HL-60/S4 treated with phorbol 12-myristate 13-acetate at 8.2 ng/mL for 4 days and 3 days (cell line): ENCODE results near the gene TBC1D2B.
"Not testable (repeated sequence)": the region's sequence is repeated elsewhere in the genome, so short reads cannot be mapped to it uniquely, and the experiment has no call there.

Experiments
- in situ Hi-C: fragments of 300-500 bp; cut with MboI; formaldehyde crosslinking; loops from 2 replicates; pipeline ENCODE4 v1.15.0; 2022; ENCODE audit warnings: low sequenced_read_pairs

Gene TBC1D2B

GRCh38 chr15:77980098-77980497 lies 97.4 kb downstream of the TBC1D2B start:
- in situ Hi-C loops = no loop called here

DNA sequence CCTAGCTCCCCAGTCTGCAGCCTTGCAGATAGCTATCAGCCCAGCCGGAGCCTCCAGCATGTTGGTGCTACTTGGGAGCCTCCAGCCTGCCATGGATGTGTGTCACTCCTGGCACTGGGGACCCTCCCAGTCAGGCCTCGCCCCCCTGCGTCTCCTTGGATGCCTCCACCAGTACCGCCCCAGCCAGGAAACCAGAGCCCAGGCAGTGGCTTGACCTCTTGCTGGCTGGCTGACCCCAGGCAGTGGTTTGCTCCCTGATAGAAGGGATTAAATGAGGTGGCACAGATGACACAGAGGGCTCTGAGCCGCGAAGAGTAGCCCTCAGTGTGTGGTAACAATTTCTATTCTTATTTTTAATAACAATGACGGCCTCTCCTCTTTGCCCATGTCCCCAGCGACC lies 98.4 kb downstream of the TBC1D2B start:
- in situ Hi-C loops = not testable (repeated sequence)

DNA sequence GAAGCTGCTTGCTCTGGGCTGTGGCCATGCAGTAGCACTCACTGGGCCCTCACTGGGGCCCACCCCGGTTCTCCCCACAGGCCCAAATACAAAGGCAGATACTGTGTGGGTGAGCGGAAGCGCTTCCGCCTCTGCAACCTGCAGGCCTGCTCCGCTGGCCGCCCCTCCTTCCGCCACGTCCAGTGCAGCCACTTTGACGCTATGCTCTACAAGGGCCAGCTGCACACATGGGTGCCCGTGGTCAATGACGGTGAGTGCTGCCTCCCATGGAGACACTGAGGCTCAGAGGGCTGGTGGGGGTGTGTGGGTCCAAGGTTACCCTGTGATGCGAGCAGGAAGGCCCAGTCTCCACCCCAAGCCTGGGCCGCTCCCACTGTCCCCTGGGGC lies 98.8 kb downstream of the TBC1D2B start:
- in situ Hi-C loops = not testable (repeated sequence)

DNA sequence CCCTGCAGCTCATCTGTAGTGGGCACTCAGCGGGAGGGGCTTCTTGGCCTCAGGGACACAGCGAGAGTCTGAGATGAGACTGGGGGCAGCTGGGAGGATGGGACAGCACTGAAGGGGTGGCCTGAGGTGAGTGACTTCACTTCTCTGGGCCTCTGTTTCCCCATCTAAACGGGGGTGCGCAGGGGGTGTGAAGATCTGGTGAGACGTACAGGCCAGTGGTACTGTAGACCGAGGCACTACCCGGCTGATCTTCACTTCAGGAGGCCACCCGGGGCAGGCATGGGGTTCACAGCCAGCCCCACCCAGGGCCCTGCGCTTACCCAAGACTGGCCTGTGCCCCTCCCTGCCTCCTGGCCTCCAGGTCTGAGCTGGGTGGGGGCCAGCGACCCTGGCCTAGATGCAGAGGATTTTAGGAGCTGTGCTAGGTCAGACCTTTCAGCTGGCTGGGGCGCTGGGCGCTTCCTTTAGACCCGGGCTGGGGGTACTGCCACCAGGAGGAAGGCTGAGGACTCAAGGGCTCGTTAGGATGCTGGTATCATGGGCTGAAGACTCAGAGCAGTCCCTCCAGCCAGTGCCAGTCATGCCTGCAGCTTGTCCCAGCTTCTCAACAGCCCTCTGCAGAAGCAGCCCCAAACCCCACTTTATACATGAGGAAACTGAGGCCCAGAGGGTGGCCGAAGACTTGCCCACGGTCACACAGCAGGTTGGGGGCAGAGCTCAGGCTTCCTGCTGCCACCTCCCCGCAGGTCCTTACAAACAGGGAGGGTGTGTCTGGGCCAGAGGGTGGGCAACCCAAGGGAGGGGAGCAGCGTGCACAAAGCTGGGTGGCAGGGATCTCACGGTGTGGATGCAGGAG lies 99.4 kb downstream of the TBC1D2B start:
- in situ Hi-C loops = not testable (repeated sequence)

- in situ Hi-C loops = not testable (repeated sequence)
Measured at GRCh38 chr15:77976760-77977525, 100.6 kb downstream of the TBC1D2B start.

- in situ Hi-C loops = not testable (repeated sequence)
Measured at GRCh38 chr15:77976095-77976450, 101.4 kb downstream of the TBC1D2B start.

DNA sequence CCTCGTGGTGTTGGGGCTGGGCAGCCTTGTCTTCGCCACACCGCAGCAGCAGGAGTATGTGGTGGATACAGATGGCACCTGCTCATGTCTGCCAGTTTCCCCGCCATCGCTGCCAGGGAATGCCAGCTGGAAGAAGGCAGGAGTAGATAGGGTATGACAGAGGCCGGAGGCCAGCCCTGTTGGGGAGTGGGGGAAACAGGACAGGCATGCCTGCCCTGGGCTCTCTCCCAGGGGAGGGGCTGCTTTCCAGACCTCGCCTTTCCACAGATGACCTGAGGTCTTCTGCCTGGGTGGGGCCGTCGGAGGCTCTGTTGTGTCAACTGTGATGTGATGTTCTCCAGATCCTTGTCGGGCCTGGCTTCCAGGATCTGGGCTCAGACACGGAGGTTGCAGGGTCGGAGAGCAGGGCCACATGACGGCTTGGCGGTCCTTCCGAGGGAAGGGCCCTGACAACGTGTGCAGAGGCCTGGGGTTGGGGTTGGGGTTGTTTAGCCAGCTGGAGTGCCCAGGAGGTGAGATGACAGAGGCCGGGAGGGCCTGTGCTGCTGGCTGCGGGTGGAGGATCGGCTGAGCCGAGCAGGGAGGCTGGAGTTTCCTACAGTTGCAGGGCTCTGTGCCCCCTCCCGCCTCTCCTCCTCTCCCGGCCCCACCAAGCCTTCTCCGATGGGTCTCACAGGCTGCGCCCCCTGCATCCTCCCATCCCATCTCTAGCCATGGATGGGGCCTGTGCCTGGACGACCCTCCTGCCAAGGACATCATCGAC lies 102.0 kb downstream of the TBC1D2B start:
- in situ Hi-C loops = no loop called here

- in situ Hi-C loops = loop anchor here (25.0 kb wide), 1 partner anchor 263 kb away; the partner anchor contains the start of gene ACSBG1
Measured at GRCh38 chr15:77974416-77975331, 102.8 kb downstream of the TBC1D2B start.

- in situ Hi-C loops = loop anchor here (25.0 kb wide), 1 partner anchor 263 kb away; the partner anchor contains the start of gene ACSBG1
Measured at GRCh38 chr15:77974098-77974414, 103.5 kb downstream of the TBC1D2B start.

DNA sequence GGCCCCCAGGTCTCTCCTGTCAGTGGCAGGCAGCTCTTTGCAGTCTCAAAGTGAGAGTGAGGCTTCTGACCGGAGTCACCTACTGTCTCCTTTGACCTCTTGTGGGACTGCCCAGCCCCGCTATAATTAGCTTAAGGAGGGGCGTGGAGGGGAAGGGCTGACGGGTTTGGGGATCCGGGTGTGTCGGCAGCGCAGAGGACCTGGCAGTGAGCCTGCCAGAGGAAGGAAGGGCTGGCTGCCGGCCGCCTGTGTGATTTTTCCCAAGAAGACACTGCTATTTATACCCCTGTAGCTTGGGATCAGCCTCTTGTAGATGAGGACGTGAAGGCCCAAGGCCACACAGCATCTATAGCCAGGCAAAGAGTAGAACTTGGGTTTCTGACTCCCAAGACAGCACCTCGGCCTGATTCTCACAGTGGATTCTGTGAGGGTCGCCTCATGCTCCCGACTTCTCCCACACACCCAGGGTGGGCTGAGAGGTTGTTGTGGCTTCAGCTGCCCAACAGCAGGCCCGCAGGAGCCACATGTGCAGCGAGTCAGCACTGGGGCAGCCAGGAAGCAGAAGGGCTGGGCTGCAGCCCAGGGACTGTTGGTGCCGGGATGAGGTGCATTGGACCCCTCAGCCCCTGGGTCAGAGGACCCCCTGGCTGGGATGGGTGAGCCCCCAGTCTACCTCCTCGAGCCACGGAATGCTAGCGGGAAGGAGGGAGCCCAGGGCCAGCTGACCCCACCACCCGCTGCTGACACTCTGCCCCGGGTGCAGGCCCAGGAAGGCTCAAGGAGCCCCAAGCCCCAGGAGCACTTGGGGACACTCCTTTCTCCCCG lies 104.0 kb downstream of the TBC1D2B start:
- in situ Hi-C loops = loop anchor here (25.0 kb wide), 1 partner anchor 264 kb away; the partner anchor contains the start of gene ACSBG1

DNA sequence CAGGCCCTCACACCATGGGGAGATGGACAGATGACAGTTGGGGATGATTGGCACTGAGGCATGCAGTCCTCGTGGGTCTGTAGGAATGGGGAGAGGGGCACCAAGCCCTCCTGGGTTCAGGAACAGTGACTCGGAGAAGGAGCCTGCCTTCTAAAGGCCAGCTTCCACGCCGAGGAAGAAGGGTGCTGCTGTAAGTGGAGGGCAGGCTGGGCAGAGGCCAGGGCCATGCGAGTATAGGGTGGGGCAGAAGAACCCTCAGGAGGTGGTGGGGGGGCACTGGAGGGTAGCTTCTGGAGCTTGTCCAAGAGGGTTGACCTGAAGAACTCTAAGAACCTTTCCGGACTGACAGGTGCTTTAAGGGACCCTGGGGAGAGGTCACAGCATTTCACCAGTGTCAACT lies 104.8 kb downstream of the TBC1D2B start:
- in situ Hi-C loops = loop anchor here (25.0 kb wide), 1 partner anchor 265 kb away; the partner anchor contains the start of gene ACSBG1

DNA sequence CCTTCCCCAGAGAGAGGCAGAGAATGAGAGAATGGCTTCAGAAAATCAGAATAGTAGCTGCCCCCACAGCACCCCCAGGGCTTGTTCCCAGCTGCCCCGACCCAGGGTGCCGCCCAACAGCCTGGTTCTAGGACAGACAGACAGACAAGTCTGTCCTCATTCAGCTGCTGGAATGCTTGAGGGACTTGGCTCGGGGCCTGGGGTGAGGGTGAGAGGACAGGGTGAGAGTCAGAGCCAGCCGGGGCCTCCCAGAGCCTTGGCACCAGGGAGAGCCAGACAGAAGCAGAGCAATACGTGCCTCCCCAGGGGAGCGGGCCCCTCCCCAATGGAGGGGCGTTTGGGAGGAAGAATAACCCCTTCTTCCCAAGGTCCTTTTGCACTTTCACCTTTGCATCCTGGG lies 105.6 kb downstream of the TBC1D2B start:
- in situ Hi-C loops = loop anchor here (25.0 kb wide), 1 partner anchor 265 kb away; the partner anchor contains the start of gene ACSBG1

GRCh38 chr15:77970813-77971360 lies 106.6 kb downstream of the TBC1D2B start:
- in situ Hi-C loops = loop anchor here (25.0 kb wide), 1 partner anchor 266 kb away; the partner anchor contains the start of gene ACSBG1

DNA sequence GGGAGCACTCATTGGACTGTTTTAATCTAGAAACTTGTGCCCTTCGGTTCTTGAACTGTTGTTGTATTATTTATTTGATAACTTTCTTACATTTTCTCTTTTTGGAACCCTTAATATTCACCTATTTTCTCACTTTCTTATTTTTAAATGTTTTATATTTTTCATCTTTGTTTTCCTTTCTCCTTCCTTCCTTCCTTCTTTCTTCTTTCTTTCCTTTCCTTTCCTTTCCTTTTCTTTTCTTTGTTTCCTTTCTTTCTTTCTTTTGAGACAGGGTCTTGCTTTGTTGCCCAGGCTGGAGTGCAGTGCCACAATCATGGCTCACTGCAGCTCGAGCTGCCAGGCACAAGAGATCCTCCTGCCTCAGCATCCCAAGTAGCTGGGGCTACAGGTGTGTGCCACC lies 108.5 kb downstream of the TBC1D2B start:
- in situ Hi-C loops = loop anchor here (25.0 kb wide), 1 partner anchor 268 kb away; the partner anchor contains the start of gene ACSBG1

GRCh38 chr15:77967798-77968197 lies 109.7 kb downstream of the TBC1D2B start:
- in situ Hi-C loops = loop anchor here (25.0 kb wide), 1 partner anchor 270 kb away; the partner anchor contains the start of gene ACSBG1

DNA sequence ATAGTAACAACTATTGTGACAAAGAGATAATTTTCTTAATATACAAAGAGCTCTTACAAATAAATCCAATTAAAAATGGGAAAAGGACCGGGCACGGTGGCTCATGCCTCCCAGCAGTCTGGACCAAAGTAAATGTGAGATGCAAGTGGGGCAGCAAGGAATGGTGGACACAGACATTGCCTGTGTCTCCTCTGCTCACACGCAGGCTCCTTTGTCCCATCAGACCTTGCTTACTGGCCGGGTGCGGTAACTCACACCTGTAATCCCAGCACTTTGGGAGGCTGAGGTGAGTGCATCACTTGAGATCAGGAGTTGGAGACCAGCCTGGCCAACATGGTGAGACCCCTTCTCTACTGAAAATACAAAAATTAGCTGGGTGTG lies 110.3 kb downstream of the TBC1D2B start:
- in situ Hi-C loops = loop anchor here (25.0 kb wide), 1 partner anchor 270 kb away; the partner anchor contains the start of gene ACSBG1

DNA sequence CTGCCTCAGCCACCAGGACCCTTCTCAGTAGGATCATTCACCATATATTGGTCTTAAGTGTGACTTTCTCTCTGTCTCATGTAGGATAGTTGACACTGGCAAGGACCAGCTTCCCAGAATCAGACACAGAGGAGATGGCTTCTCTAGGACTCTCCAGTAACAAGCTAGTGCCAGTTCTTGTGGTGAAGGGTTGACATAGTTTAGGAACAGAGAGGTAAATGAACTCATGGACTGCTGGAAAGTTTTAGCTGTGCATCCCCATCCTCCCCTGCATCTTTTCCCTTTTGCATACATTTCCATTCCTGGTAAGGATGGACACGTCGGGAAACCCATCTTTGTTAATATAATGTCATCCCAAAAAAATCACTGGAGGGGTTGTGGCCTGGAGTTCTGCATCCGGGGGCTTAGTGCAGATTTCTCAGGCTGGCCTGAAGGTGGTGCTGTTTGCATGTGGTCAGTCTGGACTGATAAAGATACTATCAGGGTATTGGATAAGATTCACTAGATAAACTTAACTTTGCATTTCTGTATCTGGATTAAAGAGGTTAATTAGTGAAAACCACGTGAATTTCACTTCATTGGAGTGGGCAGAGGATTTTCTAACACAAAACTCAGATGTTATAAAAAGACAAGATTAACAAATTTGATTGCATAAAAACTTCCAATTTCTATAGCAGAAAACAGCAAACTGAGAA lies 110.8 kb downstream of the TBC1D2B start:
- in situ Hi-C loops = loop anchor here (25.0 kb wide), 1 partner anchor 271 kb away; the partner anchor contains the start of gene ACSBG1

DNA sequence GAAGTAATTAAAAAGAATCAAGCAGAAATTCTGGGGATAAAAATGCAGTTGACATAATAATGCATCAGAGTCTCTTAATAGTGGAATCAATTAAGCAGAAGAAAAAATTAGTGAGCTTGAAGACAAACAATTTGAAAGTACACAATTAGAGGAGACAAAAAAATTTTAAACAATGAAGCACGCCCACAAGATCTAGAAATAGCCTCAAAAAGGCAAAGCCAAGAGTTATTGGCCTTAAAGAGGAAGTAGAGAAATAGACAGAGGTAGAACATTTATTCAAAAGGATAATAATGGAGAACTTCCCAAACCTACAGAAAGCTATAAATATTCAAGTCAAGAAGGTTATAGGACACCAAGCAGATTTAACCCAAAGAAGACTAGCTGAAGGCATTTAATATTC lies 113.3 kb downstream of the TBC1D2B start:
- in situ Hi-C loops = loop anchor here (25.0 kb wide), 1 partner anchor 273 kb away; the partner anchor contains the start of gene ACSBG1
